ENCODE results near the gene TGFB1.
"Not testable (repeated sequence)": the region's sequence is repeated elsewhere in the genome, so short reads cannot be mapped to it uniquely, and the experiment has no call there.

TGFB1 gene

DNA sequence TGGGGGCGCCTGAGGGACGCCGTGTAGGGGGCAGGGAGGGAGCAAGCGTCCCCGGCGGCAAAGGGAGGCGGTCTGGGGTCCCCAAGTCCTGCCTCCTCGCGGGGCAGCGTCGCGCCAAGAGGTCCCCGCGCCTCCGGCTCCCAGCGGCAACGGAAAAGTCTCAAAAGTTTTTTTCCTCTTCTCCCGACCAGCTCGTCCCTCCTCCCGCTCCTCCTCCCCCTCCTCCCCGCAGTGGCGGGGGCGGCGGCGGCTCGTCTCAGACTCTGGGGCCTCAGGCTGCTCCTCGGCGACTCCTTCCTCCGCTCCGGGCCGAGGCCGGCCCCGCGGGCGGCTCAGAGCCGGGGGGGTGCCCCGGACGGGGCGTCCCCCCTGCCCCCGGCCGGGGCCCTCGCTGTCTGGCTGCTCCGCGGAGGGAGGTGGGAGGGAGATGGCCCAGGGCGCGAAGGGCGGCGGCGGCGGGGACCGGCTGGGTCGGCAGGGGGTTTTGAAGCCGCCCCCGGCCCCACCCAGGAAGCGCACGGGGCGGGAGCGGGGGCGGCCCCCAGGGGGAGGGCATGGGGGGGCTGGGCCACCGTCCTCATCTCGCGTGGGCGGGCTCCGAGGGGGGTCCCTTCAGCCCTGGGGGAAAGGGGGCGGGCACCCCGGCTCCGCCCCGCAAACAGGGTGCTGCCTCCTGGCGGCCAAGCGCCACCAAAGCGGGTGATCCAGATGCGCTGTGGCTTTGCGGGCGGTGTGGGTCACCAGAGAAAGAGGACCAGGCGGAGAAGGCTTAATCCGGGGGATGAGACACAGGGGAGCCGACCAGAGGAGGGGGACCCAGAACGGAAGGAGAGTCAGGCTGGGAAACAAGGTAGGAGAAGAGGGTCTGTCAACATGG lies at the start of gene TGFB1:
Gene TGFB1, minus strand, starts transcription at position 457 of the 877 bp plus-strand sequence. CDS start 878 bp downstream, outside the sequence.
- peak; percentile 86 for DNase-seq

DNA sequence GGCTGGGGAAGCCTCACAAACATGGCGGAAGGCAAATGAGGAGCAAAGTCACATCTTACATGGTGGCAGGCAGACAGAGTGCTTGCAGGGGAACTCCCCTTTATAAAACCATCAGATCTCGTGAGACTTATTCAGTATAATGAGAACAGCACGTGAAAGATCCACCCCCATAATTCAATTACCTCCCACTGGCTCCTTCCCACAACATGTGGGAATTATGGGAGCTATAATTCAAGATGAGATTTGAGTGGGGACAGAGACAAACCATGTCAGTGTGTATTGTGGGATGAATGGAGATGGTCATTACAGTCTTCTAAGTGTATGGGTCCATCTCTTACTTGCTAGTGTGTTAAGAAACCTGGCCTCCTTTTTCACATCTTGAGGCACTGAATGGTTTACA lies 48.3 kb upstream of the TGFB1 start:
- no peak for DNase-seq

GRCh38 chr19:41401483-41401882 lies 47.8 kb upstream of the TGFB1 start:
- DNase-seq, result no peak

DNA sequence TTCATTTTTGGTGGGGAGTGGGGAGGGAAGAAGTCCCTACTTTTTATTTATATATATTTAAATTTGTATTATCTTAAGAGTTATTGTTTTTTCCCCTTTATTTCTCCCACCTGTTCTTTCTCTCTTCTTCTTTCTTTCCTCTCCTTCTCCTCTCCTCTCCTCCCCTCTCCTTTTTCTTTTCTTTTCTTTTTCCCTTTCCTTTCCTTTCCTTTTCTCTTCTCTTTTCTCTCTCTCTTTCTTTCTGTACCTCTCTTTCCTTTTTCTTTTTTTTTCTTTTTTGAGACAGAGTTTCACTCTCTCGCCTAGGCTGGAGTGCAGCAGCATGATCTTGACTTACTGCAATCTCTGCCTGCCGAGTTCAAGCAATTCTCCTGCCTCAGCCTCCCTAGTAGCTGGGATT lies 45.8 kb upstream of the TGFB1 start:
- no peak for DNase-seq

DNA sequence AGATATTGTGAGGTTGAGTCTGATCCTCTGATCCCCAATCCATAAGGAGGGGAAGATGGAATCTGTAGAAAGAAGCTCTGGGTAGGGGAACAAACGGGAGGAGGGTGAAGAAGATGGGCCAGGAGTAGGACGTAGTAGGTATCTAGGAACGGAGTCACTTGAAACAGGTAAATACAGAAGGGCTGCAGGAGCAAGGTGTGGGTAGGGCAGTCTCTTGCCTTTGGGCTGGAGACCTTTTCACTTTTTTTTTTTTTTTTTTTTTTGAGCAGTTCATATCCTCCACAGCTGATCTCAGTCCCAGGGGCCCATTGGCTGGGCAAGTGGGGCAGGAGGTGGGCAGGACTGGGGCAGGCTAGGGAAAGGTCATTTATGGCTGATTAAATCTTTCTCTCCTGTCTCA lies 45.4 kb upstream of the TGFB1 start:
- DNase-seq, result no peak

DNA sequence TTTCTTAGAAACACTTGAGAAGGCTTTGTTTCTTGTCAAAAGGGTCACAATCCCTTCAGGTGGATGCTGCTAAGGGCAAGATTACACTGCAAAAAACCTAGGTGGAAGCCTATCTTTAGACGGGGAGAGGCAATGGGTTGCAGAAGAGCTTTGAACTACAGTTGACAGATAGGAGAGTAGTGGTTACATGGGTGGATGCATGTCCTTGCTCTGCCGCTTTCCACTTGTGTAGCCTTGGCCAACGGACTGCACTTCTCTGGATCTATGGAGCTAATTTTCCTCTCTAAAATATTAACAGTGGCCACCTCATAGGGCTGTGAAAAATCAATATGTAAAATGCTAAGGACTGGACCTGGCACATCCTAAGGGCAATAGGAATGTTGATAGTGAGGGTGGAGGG lies 44.9 kb upstream of the TGFB1 start:
- no peak for DNase-seq

GRCh38 chr19:41398050-41398418 lies 44.3 kb upstream of the TGFB1 start:
- DNase-seq, result no peak

GRCh38 chr19:41397086-41398049 lies 43.6 kb upstream of the TGFB1 start, which contains the start of the genes BCKDHA and EXOSC5:
TSS of gene BCKDHA (plus strand) at chr19:41397818. CDS start at chr19:41397828, 10 bp downstream.
TSS of gene EXOSC5 (minus strand) at chr19:41397359. CDS start at chr19:41397328, 31 bp downstream.
- DNase-seq, result peak; percentile 99

GRCh38 chr19:41395355-41395754 lies 41.6 kb upstream of the TGFB1 start:
- no peak for DNase-seq

- no peak for DNase-seq
Measured at GRCh38 chr19:41392775-41393174, 39.1 kb upstream of the TGFB1 start.

GRCh38 chr19:41391618-41392017 lies 37.9 kb upstream of the TGFB1 start:
- DNase-seq, result no peak

- no peak for DNase-seq
Measured at GRCh38 chr19:41386442-41386841, 32.7 kb upstream of the TGFB1 start.

- no peak for DNase-seq
Measured at GRCh38 chr19:41384351-41384750, 30.6 kb upstream of the TGFB1 start.

DNA sequence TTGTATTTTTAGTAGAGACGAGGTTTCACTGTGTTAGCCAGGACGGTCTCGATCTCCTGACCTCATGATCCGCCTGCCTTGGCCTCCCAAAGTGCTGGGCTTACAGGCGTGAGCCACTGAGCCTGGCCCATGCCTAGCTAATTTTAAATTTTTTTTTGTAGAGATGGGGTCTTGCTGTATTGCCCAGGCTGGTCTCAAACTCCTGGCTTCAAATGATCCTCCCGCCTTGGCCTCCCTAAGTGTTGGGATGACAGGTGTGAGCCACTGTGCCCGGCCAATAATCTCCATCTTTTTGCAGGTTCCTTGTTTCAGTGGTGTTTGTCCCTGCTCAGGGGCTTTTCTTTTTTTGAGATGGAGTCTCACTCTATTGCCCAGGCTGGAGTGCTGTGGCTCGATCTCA lies 27.8 kb upstream of the TGFB1 start:
- DNase-seq, result not testable (repeated sequence)

- no peak for DNase-seq
Measured at GRCh38 chr19:41377977-41378709, 24.4 kb upstream of the TGFB1 start.

DNA sequence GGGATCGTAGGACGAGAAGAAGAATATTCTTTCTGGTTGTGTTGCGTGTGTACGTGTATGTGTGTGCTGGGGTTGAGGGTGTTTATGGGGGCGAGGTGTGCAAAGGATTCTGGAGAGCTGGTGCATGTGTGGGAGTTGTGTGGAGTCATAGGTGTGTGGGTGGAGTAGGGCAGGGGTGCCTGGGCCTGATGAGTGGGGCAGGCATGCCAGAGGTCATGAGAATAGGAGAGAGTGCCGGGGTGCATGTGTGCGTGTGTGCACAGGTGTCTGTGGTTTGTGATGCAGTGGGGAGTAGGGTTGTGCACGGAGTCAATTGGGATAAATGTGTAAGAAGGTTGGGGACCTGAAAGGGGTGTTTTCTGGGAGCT lies 23.3 kb upstream of the TGFB1 start:
- DNase-seq, result no peak

GRCh38 chr19:41376241-41376997 lies 22.7 kb upstream of the TGFB1 start, which contains the start of gene TMEM91:
TSS of gene TMEM91 (plus strand) at chr19:41376533. CDS start at chr19:41378310, 1,777 bp downstream.
- DNase-seq, result no peak

GRCh38 chr19:41373993-41374392 lies 20.3 kb upstream of the TGFB1 start:
- peak; percentile 90 for DNase-seq

DNA sequence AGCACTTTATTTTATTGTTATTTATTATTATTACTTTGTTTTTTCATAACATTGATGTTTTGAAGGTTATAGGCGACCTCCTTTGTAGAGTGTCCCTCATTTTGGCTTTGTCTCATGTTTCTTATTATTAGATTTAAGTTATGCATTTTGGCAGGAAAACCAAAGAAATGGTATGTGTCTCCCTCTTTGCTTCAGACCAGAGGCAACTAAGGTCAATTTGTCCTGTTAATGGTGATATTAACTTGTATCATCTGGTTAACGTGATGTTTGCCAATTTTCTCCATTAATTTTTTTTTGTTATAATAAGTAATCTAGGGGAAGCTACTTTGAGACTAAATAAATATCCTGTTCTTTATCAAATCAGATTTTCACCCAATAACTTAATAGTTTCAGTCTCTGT lies 18.8 kb upstream of the TGFB1 start:
- DNase-seq, result no peak

- no peak for DNase-seq
Measured at GRCh38 chr19:41371541-41371940, 17.8 kb upstream of the TGFB1 start.

- not testable (repeated sequence) for DNase-seq
Measured at GRCh38 chr19:41371119-41371518, 17.4 kb upstream of the TGFB1 start.

- no peak for DNase-seq
Measured at GRCh38 chr19:41369769-41370168, 16.0 kb upstream of the TGFB1 start.
